ENCODE measurements around the gene KLK2. TPM values are rescaled to one million over a fixed set of nuclear protein-coding genes. Genes with fewer than 3 reads are reported as not detected.

Gene KLK2
- total RNA-seq, 1 donor from 2014 or later: 0.53 TPM

DNA sequence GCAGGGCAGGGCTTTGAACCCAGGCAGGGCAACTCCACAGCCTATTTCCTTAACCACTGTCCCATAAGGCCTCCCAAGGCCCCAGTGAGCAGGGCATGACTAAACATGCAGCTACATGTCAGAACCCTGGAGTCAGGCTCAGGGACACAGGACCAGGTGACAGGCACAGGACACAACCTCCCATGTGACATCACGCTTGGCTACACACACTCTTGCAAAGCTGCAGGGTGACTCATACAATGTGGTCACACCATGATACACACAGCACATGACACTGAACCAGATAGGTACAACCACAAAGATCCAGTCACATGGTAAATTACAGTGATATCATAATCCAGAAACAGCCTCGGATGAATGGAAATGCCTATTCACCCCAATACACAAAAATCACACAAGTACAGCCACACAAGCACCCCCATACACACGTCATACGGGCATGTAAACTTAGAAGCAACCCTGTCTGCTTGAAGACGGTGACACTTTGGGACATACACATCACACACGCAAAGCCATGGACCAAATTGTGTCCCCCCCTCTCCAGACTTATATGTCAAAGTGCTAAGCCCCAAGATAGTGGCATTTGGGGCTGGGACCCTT lies 23.5 kb downstream of the KLK2 start:
- DNase-seq (ENCODE audit: low read depth): peak; percentile 85
- Histone ChIP-seq H3K4me3 (ENCODE audit: low read depth, low read length) (no peak overlapping the region), H3K36me3 (ENCODE audit: control insufficient read depth, insufficient read depth, low read length) (no peaks in the 10 kb centered on the region), H3K27me3 (ENCODE audit: control insufficient read depth, insufficient read depth, low read length) (no peaks in the 10 kb centered on the region)
- peak; percentile 92 for FAIRE-seq
- no peak for TF ChIP-seq CTCF (IDR thresholded peaks at IDR 0.05; ENCODE audit: insufficient read depth, low read length, severe bottlenecking)

DNA sequence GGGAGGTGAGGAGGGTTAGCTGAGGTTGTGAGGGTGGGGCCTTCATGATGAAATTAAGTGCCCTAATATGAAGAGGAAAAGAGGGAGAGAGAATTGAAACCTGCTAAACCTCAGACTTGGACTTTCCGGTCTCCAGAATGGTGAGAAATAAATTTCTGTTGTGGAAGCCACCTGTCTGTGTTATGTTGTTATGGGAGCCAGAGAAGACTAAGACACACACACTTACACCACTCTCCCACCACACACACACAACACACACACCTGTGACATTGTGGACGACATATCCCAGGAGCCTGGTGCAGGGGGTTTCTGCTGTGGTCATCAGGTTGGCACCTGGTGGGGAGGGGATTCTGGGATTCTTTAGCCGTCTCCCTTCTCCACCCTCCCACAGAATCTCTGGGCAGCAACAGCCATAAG lies 24.0 kb downstream of the KLK2 start:
- no peaks in the 10 kb centered on the region for H3K27me3 ChIP-seq (ENCODE audit: control insufficient read depth, insufficient read depth, low read length)
- FAIRE-seq (no peak), DNase-seq (ENCODE audit: low read depth) (no peak)
- H3K36me3 ChIP-seq (ENCODE audit: control insufficient read depth, insufficient read depth, low read length): no peaks in the 10 kb centered on the region
- no peak for TF ChIP-seq CTCF (IDR thresholded peaks at IDR 0.05; ENCODE audit: insufficient read depth, low read length, severe bottlenecking)
- H3K4me3 ChIP-seq (ENCODE audit: low read depth, low read length): no peak overlapping the region

DNA sequence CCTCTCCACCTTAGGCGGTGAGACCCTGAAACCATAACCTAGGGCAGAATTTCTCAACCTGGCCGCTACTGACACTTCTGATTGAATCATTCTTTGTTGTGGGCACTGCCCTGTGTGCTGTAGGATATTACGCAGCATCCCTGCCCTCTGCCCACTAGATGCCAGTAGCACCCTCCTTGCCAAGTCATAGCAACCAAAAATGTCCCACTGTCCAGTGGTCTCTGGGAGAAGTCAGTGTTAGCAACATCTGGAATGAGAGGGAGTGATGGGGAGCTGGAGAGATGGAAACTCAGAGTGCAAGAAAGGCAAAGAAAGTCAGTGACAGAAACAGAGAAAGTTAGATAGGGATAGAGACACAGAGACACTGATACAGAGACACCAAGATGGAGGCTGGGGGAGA lies 24.4 kb downstream of the KLK2 start:
- H3K27me3 ChIP-seq (ENCODE audit: control insufficient read depth, insufficient read depth, low read length): no peaks in the 10 kb centered on the region
- no peak for DNase-seq (ENCODE audit: low read depth)
- no peak overlapping the region for H3K4me3 ChIP-seq (ENCODE audit: low read depth, low read length)
- no peaks in the 10 kb centered on the region for H3K36me3 ChIP-seq (ENCODE audit: control insufficient read depth, insufficient read depth, low read length)
- no peak for TF ChIP-seq CTCF (IDR thresholded peaks at IDR 0.05; ENCODE audit: insufficient read depth, low read length, severe bottlenecking)
- FAIRE-seq: no peak

- DNase-seq (ENCODE audit: low read depth): no peak
- no peak overlapping the region for H3K4me3 ChIP-seq (ENCODE audit: low read depth, low read length)
- H3K36me3 ChIP-seq (ENCODE audit: control insufficient read depth, insufficient read depth, low read length): no peaks in the 10 kb centered on the region
- H3K27me3 ChIP-seq (ENCODE audit: control insufficient read depth, insufficient read depth, low read length): no peaks in the 10 kb centered on the region
- no peak for FAIRE-seq
- TF ChIP-seq CTCF (IDR thresholded peaks at IDR 0.05; ENCODE audit: insufficient read depth, low read length, severe bottlenecking): no peak
Observed at GRCh38 chr19:50898018-50898417, 24.8 kb downstream of the KLK2 start.

DNA sequence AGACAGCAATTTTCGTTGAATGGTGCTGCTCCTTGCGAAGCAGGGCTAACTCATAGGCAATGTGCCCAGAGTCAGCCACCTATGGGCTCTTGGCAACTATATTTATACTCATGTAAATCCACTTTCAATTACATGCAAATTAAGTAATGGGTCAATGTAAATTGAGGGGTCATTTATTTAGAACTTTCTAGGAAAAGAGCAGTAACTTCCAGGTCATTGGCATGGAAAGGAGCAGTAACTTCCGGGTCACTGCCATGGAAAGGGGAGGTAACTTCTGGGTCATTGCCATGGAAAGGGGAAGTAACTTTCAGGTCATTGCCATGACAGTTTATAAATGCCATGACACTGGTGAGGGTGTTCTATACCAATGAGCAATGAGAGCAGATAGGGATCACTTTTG lies 26.3 kb downstream of the KLK2 start:
- Histone ChIP-seq H3K36me3 (ENCODE audit: control insufficient read depth, insufficient read depth, low read length) (no peaks in the 10 kb centered on the region), H3K4me3 (ENCODE audit: low read depth, low read length) (no peak overlapping the region), H3K27me3 (ENCODE audit: control insufficient read depth, insufficient read depth, low read length) (no peaks in the 10 kb centered on the region)
- FAIRE-seq: no peak
- DNase-seq (ENCODE audit: low read depth): no peak
- TF ChIP-seq CTCF (IDR thresholded peaks at IDR 0.05; ENCODE audit: insufficient read depth, low read length, severe bottlenecking): no peak

DNA sequence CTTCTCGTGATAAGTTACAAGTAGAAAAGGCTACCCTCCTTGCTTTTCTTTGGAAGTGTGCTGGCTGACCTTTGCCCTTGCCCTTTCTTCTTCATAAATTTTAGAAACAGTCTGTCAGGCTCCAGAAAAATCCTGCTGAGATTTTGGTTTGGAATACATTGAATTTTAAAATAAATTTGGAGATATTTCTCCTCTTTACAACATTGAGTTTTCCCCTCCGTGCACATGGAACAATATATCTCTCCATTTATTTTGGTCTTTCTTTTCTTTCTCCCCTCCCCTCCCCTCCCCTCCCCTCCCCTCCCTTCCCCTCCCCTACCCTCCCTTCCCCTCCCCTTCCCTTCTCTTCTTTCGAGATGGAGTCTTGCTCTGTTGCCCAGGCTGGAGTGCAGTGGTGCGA lies 29.4 kb downstream of the KLK2 start:
- DNase-seq (ENCODE audit: low read depth) (no peak), FAIRE-seq (no peak)
- Histone ChIP-seq H3K4me3 (ENCODE audit: low read depth, low read length) (no peak overlapping the region), H3K36me3 (ENCODE audit: control insufficient read depth, insufficient read depth, low read length) (no peaks in the 10 kb centered on the region), H3K27me3 (ENCODE audit: control insufficient read depth, insufficient read depth, low read length) (no peaks in the 10 kb centered on the region)
- TF ChIP-seq CTCF (IDR thresholded peaks at IDR 0.05; ENCODE audit: insufficient read depth, low read length, severe bottlenecking): no peak

Data from bronchial epithelial cell (primary cell).